Iris pigment epithelial cell (primary cell): ENCODE measurements around the gene TRAPPC2.
"Not testable (repeated sequence)": the region's sequence is repeated elsewhere in the genome, so short reads cannot be mapped to it uniquely, and the experiment has no call there.

Experiments used
- DNase-seq: peaks from one replicate; pipeline ENCODE4 v3.0.0-alpha.2; 2011; ENCODE audit warnings: low read depth

The TRAPPC2 gene

GRCh38 chrX:13698432-13698831 is 36.0 kb downstream of the TRAPPC2 start:
- DNase-seq: no peak

GRCh38 chrX:13697976-13698375 is 36.4 kb downstream of the TRAPPC2 start:
- DNase-seq: no peak

- DNase-seq: no peak
These were observed 37.0 kb downstream of the TRAPPC2 start for GRCh38 chrX:13697455-13697854.

GRCh38 chrX:13695601-13696115 is 38.8 kb downstream of the TRAPPC2 start:
- no peak for DNase-seq

- no peak for DNase-seq
These were observed 39.4 kb downstream of the TRAPPC2 start for GRCh38 chrX:13694983-13695382.

GRCh38 chrX:13694359-13694758 is 40.1 kb downstream of the TRAPPC2 start:
- DNase-seq: no peak

GRCh38 chrX:13693341-13693961 is 41.0 kb downstream of the TRAPPC2 start:
- DNase-seq: no peak

GRCh38 chrX:13692771-13693231 is 41.6 kb downstream of the TRAPPC2 start:
- no peak for DNase-seq

GRCh38 chrX:13691841-13692371 is 42.5 kb downstream of the TRAPPC2 start:
- no peak for DNase-seq

- no peak for DNase-seq
These were observed 43.6 kb downstream of the TRAPPC2 start for GRCh38 chrX:13690836-13691235.

- DNase-seq: peak; percentile 25
These were observed 44.6 kb downstream of the TRAPPC2 start for GRCh38 chrX:13689741-13690211.

- DNase-seq: peak; percentile 66
These were observed 45.3 kb downstream of the TRAPPC2 start, which contains the start of gene RAB9A for GRCh38 chrX:13688958-13689740. Gene RAB9A, plus strand, starts transcription at chrX:13689128. Its CDS starts 19,619 bp downstream, at chrX:13708747.

- no peak for DNase-seq
These were observed 45.9 kb downstream of the TRAPPC2 start for GRCh38 chrX:13688384-13688957.

GRCh38 chrX:13687203-13687602 is 47.2 kb downstream of the TRAPPC2 start:
- DNase-seq: no peak

GRCh38 chrX:13685126-13685763 is 49.2 kb downstream of the TRAPPC2 start:
- DNase-seq: peak; percentile 60

- no peak for DNase-seq
These were observed 50.1 kb downstream of the TRAPPC2 start for GRCh38 chrX:13684361-13684760.

- DNase-seq: no peak
These were observed 52.8 kb downstream of the TRAPPC2 start for GRCh38 chrX:13681595-13681994.

- not testable (repeated sequence) for DNase-seq
These were observed 54.7 kb downstream of the TRAPPC2 start for GRCh38 chrX:13679700-13680099.

- no peak for DNase-seq
These were observed 57.5 kb downstream of the TRAPPC2 start for GRCh38 chrX:13676885-13677284.

- DNase-seq: no peak
These were observed 61.4 kb downstream of the TRAPPC2 start for GRCh38 chrX:13673016-13673415.

GRCh38 chrX:13670197-13670596 is 64.2 kb downstream of the TRAPPC2 start:
- no peak for DNase-seq

GRCh38 chrX:13669755-13670154 is 64.7 kb downstream of the TRAPPC2 start:
- DNase-seq: not testable (repeated sequence)
